SKM-1 (cell line): ENCODE data around the gene EEF2KMT.
"Not testable (repeated sequence)": the region's sequence is repeated elsewhere in the genome, so short reads cannot be mapped to it uniquely, and the experiment has no call there.

Experiments used
- DNase-seq: peaks from one replicate; lab custom pipeline; 2025; ENCODE audit not compliant: unreplicated experiment; lab: John Stamatoyannopoulos, UW

The EEF2KMT gene

DNA sequence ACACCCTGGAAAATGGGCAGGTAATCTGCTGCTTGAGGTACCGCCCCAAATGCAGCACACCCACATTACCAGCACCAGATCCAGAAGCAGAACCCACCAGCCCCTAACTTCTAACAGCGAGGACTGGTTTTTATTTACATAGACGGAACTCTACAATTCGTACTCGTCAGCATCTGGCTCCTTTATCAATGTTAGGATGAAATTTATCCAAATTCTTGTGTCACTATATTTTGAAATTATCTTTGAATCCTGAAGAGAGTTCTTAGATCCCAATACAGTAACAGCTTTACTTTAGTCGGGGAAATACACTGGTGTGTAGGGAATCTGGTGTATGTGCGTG lies 26.3 kb downstream of the EEF2KMT start:
- no peak for DNase-seq

- no peak for DNase-seq
Observed at GRCh38 chr16:5070431-5071186, 27.0 kb downstream of the EEF2KMT start.

GRCh38 chr16:5069854-5070253 lies 27.7 kb downstream of the EEF2KMT start:
- DNase-seq, result no peak

- no peak for DNase-seq
Observed at GRCh38 chr16:5069048-5069447, 28.5 kb downstream of the EEF2KMT start.

DNA sequence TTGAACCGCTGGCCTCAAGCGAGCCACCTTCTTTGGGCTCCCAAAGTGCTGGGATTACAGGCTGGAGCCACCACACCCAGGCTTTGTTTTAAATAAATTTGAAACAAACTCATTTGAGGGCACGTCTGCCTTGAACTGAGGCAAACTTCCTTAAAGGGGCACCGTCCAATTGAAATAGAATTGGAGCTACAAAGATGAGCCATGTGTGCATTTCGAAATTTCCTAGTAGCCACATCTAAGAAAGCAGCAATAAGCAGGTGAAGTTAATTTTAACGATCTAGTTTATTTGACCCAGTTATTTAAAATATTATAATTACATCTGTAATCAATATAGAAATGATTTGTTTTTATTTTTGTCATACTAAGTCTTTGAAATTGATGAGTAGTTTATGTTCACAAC lies 31.1 kb downstream of the EEF2KMT start:
- DNase-seq, result no peak

DNA sequence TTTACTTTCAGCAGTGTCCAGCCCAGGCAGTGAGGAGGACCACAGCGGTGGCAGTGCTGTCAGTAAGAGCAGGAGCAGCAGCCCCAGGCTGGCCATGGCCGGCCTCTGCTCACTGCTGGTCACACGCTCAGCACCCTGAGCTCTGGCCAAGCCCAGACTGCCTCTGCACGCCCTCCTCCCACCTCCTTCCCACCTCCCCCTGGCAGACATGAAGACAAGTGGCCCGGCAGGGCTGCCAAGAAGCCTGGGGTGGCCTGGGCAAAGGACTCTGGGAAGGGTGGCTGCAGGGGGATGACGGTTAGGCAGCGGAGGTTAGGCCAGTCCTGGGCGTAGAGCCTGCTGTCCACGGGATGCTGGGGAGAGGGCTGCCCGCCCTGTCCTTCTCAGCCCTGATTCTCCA lies 31.8 kb downstream of the EEF2KMT start, which contains the start of gene C16orf89:
C16orf89 (minus strand) TSS at position 144 of the 400 bp plus-strand sequence; CDS start at position 96, 48 bp downstream.
- no peak for DNase-seq

- DNase-seq, result no peak
Observed at GRCh38 chr16:5065326-5065725, 32.3 kb downstream of the EEF2KMT start.

GRCh38 chr16:5064915-5065314 lies 32.7 kb downstream of the EEF2KMT start:
- no peak for DNase-seq

DNA sequence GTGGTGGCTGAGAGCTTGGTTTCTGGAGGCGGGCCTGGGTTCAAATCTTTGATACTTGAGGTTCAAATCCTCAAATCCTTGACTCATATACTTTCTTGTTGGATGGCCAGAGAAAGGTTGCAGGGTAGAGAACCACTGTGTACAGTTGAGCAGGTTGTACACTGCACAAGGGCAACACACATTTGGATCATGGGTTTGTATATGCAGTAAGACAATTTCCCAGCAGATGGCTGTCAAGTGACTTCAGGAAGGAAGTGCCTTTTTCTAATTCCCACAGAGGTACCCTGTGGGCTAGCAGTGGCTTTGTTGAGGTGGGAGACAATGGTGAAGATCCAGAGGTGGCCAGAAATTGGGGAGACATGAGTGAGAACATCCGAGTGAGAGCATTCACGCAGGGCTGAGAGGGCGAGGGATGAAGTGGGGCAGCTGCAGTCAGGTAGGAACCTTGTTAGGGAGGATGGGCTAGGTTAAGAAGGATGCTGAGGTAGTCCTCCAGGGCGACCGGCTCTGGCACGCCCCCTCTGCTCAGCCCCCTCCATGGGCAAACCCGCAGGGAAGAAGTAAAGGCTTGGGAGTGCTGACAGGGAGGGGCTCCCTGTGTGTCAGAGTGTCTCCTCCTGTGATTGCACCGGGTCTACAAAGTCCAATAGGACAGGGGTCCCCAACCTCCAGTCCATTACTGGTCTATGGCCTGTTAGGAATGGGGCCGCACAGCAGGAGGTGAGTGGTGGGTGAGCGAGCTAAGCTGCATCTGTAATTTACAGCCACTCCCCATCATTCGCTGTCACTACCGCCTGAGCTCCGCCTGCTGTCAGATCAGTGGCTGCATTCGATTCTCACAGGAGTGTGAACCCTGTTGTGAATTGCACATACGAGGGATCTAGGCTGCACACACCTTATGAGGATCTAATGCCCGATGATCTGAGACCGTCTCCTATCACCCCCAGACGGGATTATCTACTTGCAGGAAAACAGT lies 34.5 kb downstream of the EEF2KMT start:
- DNase-seq, result no peak

GRCh38 chr16:5062051-5062450 lies 35.5 kb downstream of the EEF2KMT start:
- no peak for DNase-seq

DNA sequence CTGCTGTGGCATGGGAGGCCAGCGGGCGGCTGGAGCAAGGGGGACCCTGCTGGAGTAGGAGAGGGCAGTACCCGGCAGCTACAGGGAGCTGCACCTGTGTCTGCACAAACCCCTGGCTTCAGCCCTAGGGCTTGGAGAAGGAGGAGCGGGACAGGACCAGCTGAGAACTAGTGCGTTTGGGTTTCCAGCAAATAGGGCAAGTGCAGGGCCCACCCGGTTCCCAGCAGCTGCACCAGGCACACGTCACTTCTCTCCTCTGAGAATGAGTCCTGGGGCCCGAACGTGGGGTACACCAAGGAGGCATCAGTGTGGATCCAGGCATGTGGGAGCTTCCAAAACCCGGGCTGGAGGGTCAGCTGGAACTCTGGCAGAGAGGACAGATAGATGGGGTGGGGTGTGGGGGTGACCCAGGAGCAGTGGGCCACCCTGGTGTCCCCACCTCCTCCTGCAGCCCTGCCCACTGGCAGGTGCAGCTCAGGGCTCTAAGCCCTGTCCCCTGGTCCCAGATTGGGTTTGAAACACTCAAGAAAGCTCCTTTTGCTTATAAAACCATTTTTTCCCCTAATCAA lies 37.4 kb downstream of the EEF2KMT start:
- no peak for DNase-seq

GRCh38 chr16:5059386-5060072 lies 38.1 kb downstream of the EEF2KMT start:
- no peak for DNase-seq

DNA sequence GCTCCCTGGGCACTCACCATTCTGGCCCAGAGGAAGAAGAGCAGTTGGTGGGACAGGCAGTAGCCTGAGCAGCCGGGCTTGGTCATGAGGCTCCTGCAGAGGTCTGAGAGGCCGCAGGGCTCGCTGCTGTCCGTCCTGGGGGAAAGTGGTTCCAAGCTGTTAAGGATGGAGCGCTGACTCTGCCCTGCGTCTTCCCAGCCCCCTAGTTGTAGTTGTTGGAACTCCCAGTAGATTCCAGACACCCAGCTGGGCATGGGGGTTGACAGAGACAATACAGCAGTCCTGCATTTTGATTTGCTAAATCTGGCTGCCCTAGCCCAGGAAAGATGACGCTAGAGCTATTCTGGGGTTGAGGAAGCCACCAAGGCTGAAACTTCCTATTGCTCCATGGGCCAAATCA lies 39.1 kb downstream of the EEF2KMT start:
- no peak for DNase-seq

DNA sequence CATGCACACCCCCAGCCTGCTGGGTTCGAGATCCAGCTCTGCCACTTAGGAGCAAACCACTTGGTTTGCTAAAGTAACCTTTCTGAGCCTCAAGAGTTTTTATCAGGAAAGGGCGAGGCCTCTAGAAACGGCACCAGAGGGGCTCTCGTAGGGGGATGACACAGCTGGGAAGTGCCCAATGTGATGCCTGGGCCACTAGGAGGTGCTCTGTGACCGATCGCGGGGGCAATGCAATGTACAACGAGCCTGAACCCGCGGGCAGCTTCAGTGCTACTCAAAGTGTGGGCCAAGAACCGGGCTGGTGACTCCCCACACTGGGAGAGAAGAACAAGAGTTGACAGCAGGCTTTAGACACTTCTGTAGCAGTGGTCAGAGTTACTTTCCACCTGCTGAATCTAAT lies 41.2 kb downstream of the EEF2KMT start:
- DNase-seq, result no peak

- DNase-seq, result no peak
Observed at GRCh38 chr16:5054876-5055865, 42.4 kb downstream of the EEF2KMT start.

- DNase-seq, result no peak
Observed at GRCh38 chr16:5046914-5047313, 50.7 kb downstream of the EEF2KMT start.

DNA sequence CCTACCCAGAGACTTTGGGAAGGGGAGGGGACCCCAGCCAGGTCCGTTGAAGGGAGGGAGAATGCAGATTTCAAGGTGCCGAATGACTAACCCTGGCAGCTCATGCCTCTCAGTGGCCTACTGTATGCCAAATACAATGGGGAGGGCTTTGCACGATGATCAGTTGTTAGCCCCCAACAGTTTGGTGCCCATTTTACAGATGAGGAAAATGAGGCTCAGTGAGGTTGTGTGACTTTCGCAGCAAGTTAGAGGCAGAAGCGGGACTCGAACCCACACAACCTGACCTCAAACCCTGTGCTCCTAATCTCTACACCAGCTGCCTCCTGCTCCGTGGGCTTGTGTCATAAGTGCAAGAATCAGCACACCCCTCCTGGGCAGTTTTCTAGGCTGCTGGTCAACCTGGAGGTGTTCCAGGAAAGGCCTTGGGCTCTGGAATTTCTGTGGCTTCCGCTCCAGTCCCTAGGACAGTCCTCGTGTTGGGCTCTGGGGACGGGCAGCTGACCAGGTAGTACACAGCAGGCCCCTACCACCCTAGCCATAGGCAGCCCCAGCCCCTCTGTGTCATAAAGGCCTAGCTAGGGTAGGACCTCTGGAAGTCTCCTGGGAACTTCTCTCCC lies 52.0 kb downstream of the EEF2KMT start:
- DNase-seq, result no peak

GRCh38 chr16:5044581-5044980 lies 53.0 kb downstream of the EEF2KMT start:
- not testable (repeated sequence) for DNase-seq

- DNase-seq, result no peak
Observed at GRCh38 chr16:5044011-5044540, 53.5 kb downstream of the EEF2KMT start.
